ENCODE results near the gene EPGN. TPM values are rescaled to one million over a fixed set of nuclear protein-coding genes. Genes with fewer than 3 reads are reported as not detected.

Gene EPGN
- total and polyA plus RNA-seq, 12 donors: 0.07 to 0.46 (median 0.44) TPM; not detected in 9

GRCh38 chr4:74330295-74330750 lies 22.1 kb downstream of the EPGN start:
- peaks cover 5% of the 10 kb centered on the region for H3K27me3 ChIP-seq
- TF ChIP-seq CTCF (IDR thresholded peaks at IDR 0.05): no peak
- TF ChIP-seq POLR2A (IDR thresholded peaks at IDR 0.05): no peak
- no peaks in the 10 kb centered on the region for H3K9me3 ChIP-seq (replicated peaks in 1 of 3)
- 39 to 48% (median 44%) methylated on average over 9 of the region's 9 CpGs for WGBS, 4 donors
- intact Hi-C loops (cut with DNase I): no loop called here
- H3K36me3 ChIP-seq (replicated peaks in 1 of 2): no peaks in the 10 kb centered on the region
- H3K27ac ChIP-seq: no peak overlapping the region
- no peak overlapping the region for H3K4me3 ChIP-seq
- H3K4me1 ChIP-seq (replicated peaks in 1 of 2): no peaks in the 10 kb centered on the region
- DNase-seq: no peak

DNA sequence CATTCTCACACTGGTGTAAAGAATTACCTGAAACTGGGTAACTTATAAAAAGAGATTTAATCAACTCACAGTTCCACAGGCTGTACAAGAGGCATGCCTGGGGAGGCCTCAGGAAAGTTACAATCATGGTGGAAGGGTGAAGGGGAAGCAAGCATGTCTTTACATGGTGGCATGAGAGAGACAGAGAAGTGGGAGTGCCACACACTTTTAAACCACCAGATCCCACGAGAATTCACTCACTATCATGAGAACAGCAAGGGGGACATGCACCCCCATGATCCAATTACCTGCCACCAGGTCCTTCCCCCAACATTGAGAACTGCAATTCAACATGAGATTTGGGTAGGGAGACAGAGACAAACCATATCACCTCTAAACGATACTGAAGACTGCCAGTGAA lies 23.0 kb downstream of the EPGN start:
- Histone ChIP-seq H3K27me3 (no peaks in the 10 kb centered on the region), H3K4me3 (no peak overlapping the region), H3K27ac (no peak overlapping the region), H3K4me1 (replicated peaks in 1 of 2) (no peaks in the 10 kb centered on the region), H3K36me3 (replicated peaks in 1 of 2) (no peaks in the 10 kb centered on the region), H3K9me3 (replicated peaks in 1 of 3) (no peaks in the 10 kb centered on the region)
- 63 to 82% (median 70%) methylated on average over 2 of the region's 2 CpGs for WGBS, 4 donors
- DNase-seq: no peak
- intact Hi-C loops (cut with DNase I): no loop called here
- TF ChIP-seq CTCF (IDR thresholded peaks at IDR 0.05): no peak
- no peak for TF ChIP-seq POLR2A (IDR thresholded peaks at IDR 0.05)

DNA sequence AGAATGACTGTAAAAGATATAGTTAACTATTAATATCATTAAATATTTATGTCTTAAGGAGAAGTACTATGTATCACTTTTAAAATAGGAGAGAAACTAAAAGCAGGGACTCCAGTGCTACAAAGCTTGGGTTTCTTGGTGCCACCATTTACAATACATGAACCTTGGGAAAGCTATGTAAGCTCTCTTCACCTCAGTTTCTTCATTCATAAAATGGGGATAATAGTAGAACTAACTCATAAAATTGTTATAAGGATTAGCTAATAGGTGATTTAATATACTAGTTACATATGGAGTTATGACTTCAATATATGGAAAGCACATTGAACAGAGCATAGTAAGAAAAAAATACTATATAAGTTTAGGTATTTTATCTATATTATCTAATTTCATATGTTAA lies 23.7 kb downstream of the EPGN start:
- Histone ChIP-seq H3K9me3 (replicated peaks in 1 of 3) (no peaks in the 10 kb centered on the region), H3K4me1 (replicated peaks in 1 of 2) (no peaks in the 10 kb centered on the region), H3K27me3 (no peaks in the 10 kb centered on the region), H3K4me3 (no peak overlapping the region), H3K27ac (no peak overlapping the region), H3K36me3 (replicated peaks in 1 of 2) (no peaks in the 10 kb centered on the region)
- intact Hi-C loops (cut with DNase I): no loop called here
- no peak for DNase-seq
- TF ChIP-seq CTCF (IDR thresholded peaks at IDR 0.05) (no peak), POLR2A (IDR thresholded peaks at IDR 0.05) (no peak)

DNA sequence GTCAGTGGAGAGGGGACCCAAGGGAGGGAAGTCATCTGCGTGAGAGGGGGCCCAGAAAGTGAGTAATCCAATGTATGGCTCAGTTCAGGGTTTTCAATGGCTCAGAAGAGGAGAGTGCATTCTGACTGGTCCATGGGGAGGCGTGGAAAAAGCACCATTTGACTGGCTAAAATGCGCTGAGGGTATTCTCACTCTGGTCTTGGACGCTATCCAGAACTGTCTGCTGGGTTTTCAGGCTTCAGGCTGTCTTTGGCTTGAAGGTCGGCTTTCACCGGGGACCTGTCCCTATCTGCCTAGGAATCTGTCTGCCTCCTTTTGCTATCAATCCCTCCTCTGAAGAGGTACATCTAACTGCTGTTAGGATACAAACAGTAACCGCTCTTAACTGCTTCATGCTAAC lies 26.4 kb downstream of the EPGN start:
- intact Hi-C loops (cut with DNase I): no loop called here

More for the DNA sequence above, 26.4 kb downstream of the EPGN start:
- Histone ChIP-seq H3K27me3 (no peaks in the 10 kb centered on the region), H3K4me3 (no peak overlapping the region), H3K36me3 (replicated peaks in 1 of 2) (no peaks in the 10 kb centered on the region), H3K27ac (no peak overlapping the region), H3K4me1 (replicated peaks in 1 of 2) (no peaks in the 10 kb centered on the region), H3K9me3 (replicated peaks in 1 of 3) (no peaks in the 10 kb centered on the region)
- 71 to 82% (median 73%) methylated on average over 7 of the region's 7 CpGs for WGBS, 4 donors
- no peak for DNase-seq
- TF ChIP-seq CTCF (IDR thresholded peaks at IDR 0.05) (no peak), POLR2A (IDR thresholded peaks at IDR 0.05) (no peak)
